ENCODE results near the gene GJD3. TPM values are rescaled to one million over a fixed set of nuclear protein-coding genes. Genes with fewer than 3 reads are reported as not detected.

Gene GJD3
- total and polyA plus RNA-seq, 2 of the 4 experiments (the other 2 are of a cell fraction), result 0.10 TPM; not detected in 1

GRCh38 chr17:40407460-40407859 lies 42.9 kb upstream of the GJD3 start:
- Histone ChIP-seq H2BK20ac (ENCODE audit: low read depth, low read length) (no peak overlapping the region), H3K4ac (ENCODE audit: low read depth, low read length) (no peak overlapping the region), H3K9me3 (ENCODE audit: control insufficient read depth, insufficient read depth, low read length) (no peaks in the 10 kb centered on the region), H3K4me3 (ENCODE audit: insufficient read depth, low read depth, low read length) (no peak overlapping the region), H2BK5ac (ENCODE audit: low read depth, low read length, poor library complexity, severe bottlenecking) (no peak overlapping the region), H3K4me1 (ENCODE audit: control insufficient read depth, insufficient read depth, low read length) (no peaks in the 10 kb centered on the region), H4K8ac (ENCODE audit: low read depth in 2 of 2, low read length in 2 of 2) (no peak overlapping the region), H2BK15ac (ENCODE audit: low read depth, low read length) (no peak overlapping the region), H3K79me1 (ENCODE audit: low read depth in 1 of 2, low read length in 2 of 2) (peaks cover 27 to 32% of the 10 kb centered on the region in 2 experiments), H3K27ac (ENCODE audit: insufficient read depth, low read length) (no peak overlapping the region), H2BK120ac (ENCODE audit: low read depth, low read length) (no peak overlapping the region), H3K23ac (ENCODE audit: low read depth, low read length) (no peak overlapping the region), H2AK5ac (ENCODE audit: low read depth, low read length) (no peak overlapping the region), H2AFZ (replicated peaks; ENCODE audit: low read length, poor library complexity) (no peak overlapping the region), H3K14ac (replicated peaks; ENCODE audit: low read depth, low read length) (no peak overlapping the region), H4K20me1 (ENCODE audit: insufficient read depth, low read length) (no peaks in the 10 kb centered on the region), H4K91ac (ENCODE audit: insufficient read depth, low read depth, low read length) (no peak overlapping the region), H4K5ac (ENCODE audit: low read depth, low read length) (no peak overlapping the region), H3K9ac (ENCODE audit: low read depth, low read length) (no peak overlapping the region), H3K36me3 (ENCODE audit: control insufficient read depth, insufficient read depth, low read length) (peaks cover 7% of the 10 kb centered on the region; the same call in 1 of the 2 replicates), H3K4me2 (ENCODE audit: low read depth, low read length) (no peak overlapping the region), H3K56ac (ENCODE audit: extremely low read depth, insufficient read depth, low read length) (no peak overlapping the region), H3K18ac (ENCODE audit: low read depth, low read length) (no peak overlapping the region), H2AK9ac (replicated peaks; ENCODE audit: low read depth, low read length, poor library complexity) (no peak overlapping the region), H3K9me1 (ENCODE audit: insufficient read depth, low read length) (no peaks in the 10 kb centered on the region), H3K27me3 (ENCODE audit: control insufficient read depth, insufficient read depth, low read length) (no peaks in the 10 kb centered on the region)
- no peak for ATAC-seq (ENCODE audit: low read depth)
- in situ Hi-C loops (cut with MboI; ENCODE audit: low sequenced_read_pairs), result no loop called here
- BruUV-seq (replicated peaks), result no TSS peak
- no peak for DNase-seq
- intact Hi-C loops (cut with micrococcal nuclease), result no loop called here
- no peak for TF ChIP-seq POLR2A (IDR thresholded peaks at IDR 0.05; ENCODE audit: low read depth, low read length)
- TF ChIP-seq RFX5 (IDR thresholded peaks at IDR 0.05; ENCODE audit: low read depth, low read length), result no peak
- no peak for TF ChIP-seq BHLHE40 (IDR thresholded peaks at IDR 0.05; ENCODE audit: low read depth, low read length)
- TF ChIP-seq MAZ (IDR thresholded peaks at IDR 0.05; ENCODE audit: borderline replicate concordance, low read depth, low read length), result no peak
- TF ChIP-seq RAD21 (IDR thresholded peaks at IDR 0.05; ENCODE audit: low read length), result no peak
- TF ChIP-seq CHD1 (IDR thresholded peaks at IDR 0.05; ENCODE audit: low read depth, low read length), result no peak
- no peak for TF ChIP-seq NFE2L2 (IDR thresholded peaks at IDR 0.05; ENCODE audit: low read depth, low read length)
- TF ChIP-seq USF2 (IDR thresholded peaks at IDR 0.05; ENCODE audit: low read depth, low read length), result no peak
- TF ChIP-seq SMC3 (IDR thresholded peaks at IDR 0.05; ENCODE audit: low read depth, low read length), result no peak
- TF ChIP-seq ELK1 (IDR thresholded peaks at IDR 0.05; ENCODE audit: borderline replicate concordance, low read depth, low read length), result no peak
- TF ChIP-seq MAFK (IDR thresholded peaks at IDR 0.05; ENCODE audit: low read depth, low read length), result no peak
- no peak for TF ChIP-seq FOS (IDR thresholded peaks at IDR 0.05; ENCODE audit: low read depth, low read length)
- no peak for TF ChIP-seq CEBPB (IDR thresholded peaks at IDR 0.05; ENCODE audit: low read depth, low read length)
- TF ChIP-seq RCOR1 (IDR thresholded peaks at IDR 0.05; ENCODE audit: insufficient replicate concordance, low read length), result no peak
- no peak for TF ChIP-seq CTCF (conservative IDR thresholded peaks at IDR 0.05; ENCODE audit: low read depth, low read length)
- TF ChIP-seq MXI1 (IDR thresholded peaks at IDR 0.05; ENCODE audit: borderline replicate concordance, low read depth, low read length), result no peak
- POLR2A ChIA-PET (ENCODE audit: unreplicated experiment), result interaction anchor here (0.5 kb wide), 1 partner anchor 42 kb away, joined by 4 read pairs; no protein-coding TSS in a partner anchor
- WGBS, 2 experiments (ENCODE audit: extremely low coverage in 2 of 2, insufficient read length in 1 of 2), result no CpG with 5 or more reads among the region's 3 CpGs
- dilution Hi-C loops (cut with HindIII; ENCODE audit: low sequenced_read_pairs, unreplicated experiment), result no loop called here
- CTCF ChIA-PET, result interaction anchor here (0.6 to 0.9 kb wide), 2 partner anchors 10 to 74 kb away, joined by 3 read pairs; partner anchors contain the start of gene TOP2A
